CD14-positive monocyte (primary cell): ENCODE data around the gene TNRC6A. TPM values are rescaled to one million over a fixed set of nuclear protein-coding genes. Genes with fewer than 3 reads are reported as not detected.

Experiments
- DNase-seq, 3 donors: peaks; one replicate each; pipeline ENCODE4 v3.0.0-alpha.2; 2011 to 2022
- H2AFZ ChIP-seq: 2 replicates; pipeline ENCODE4 v1.6.0; 2012; ENCODE audit warnings: mild to moderate bottlenecking, low read depth, low read length, inconsistent platforms; ENCODE audit not compliant: insufficient read depth, poor library complexity, severe bottlenecking
- H3K27ac ChIP-seq, 2 donors: 1 replicate in 1 of 2; 2 replicates in 1 of 2; pipeline ENCODE4 v1.5.1; 2012 to 2013; ENCODE audit warnings: low read length in 2 of 2, control low read depth in 1 of 2, inconsistent platforms in 1 of 2, low read depth in 1 of 2, mild to moderate bottlenecking in 1 of 2
- H3K27me3 ChIP-seq, 2 donors: one replicate each; pipeline versions ENCODE4 v1.6.0 to v1.6.1; 2011 to 2013; ENCODE audit warnings: low read length in 2 of 2; ENCODE audit not compliant: control insufficient read depth in 2 of 2, insufficient read depth in 2 of 2
- H3K36me3 ChIP-seq, 2 donors: replicated peaks in 1 of 2; 1 replicate in 1 of 2; 2 replicates in 1 of 2; pipeline versions ENCODE4 v1.5.1 to v1.6.1; 2012 to 2013; ENCODE audit warnings: low read length in 2 of 2, control low read depth in 1 of 2, inconsistent platforms in 1 of 2, mild to moderate bottlenecking in 1 of 2; ENCODE audit not compliant: insufficient read depth in 2 of 2, control insufficient read depth in 1 of 2
- H3K4me1 ChIP-seq, 2 donors: 1 replicate in 1 of 2; 2 replicates in 1 of 2; pipeline versions ENCODE4 v1.5.1 to v1.6.1; 2012 to 2013; ENCODE audit warnings: low read length in 2 of 2, control low read depth in 1 of 2, inconsistent platforms in 1 of 2, mild to moderate bottlenecking in 1 of 2, moderate library complexity in 1 of 2; ENCODE audit not compliant: insufficient read depth in 2 of 2, control insufficient read depth in 1 of 2
- H3K4me2 ChIP-seq: replicated peaks from 2 replicates; pipeline ENCODE3; 2012; ENCODE audit warnings: low read length, moderate library complexity, mild to moderate bottlenecking; ENCODE audit not compliant: poor library complexity, severe bottlenecking; ENCODE audit errors: extremely low read depth
- H3K4me3 ChIP-seq, 3 experiments: fragments of 200-600 bp in 1 of 3; sonication (generic) in 1 of 3; replicated peaks in 1 of 3; 1 replicate in 2 of 3; 2 replicates in 1 of 3; pipeline ENCODE4 v1.5.1; 2011 to 2013; ENCODE audit warnings: low read length in 3 of 3, mild to moderate bottlenecking in 3 of 3, control low read depth in 2 of 3, low read depth in 2 of 3, inconsistent platforms in 1 of 3, moderate library complexity in 1 of 3
- H3K79me2 ChIP-seq: 2 replicates; pipeline ENCODE4 v1.6.0; 2012; ENCODE audit warnings: mild to moderate bottlenecking, control low read depth, inconsistent platforms, low read length, moderate library complexity; ENCODE audit not compliant: insufficient read depth
- H3K9ac ChIP-seq: 2 replicates; pipeline ENCODE4 v1.6.0; 2017; ENCODE audit warnings: low read length, mild to moderate bottlenecking; ENCODE audit not compliant: insufficient read depth, poor library complexity, severe bottlenecking
- H3K9me3 ChIP-seq, 2 donors: replicated peaks in 1 of 2; 1 replicate in 1 of 2; 2 replicates in 1 of 2; pipeline versions ENCODE4 v1.5.1 to v1.6.1; 2012 to 2013; ENCODE audit warnings: low read length in 2 of 2, control low read depth in 1 of 2; ENCODE audit not compliant: control insufficient read depth in 1 of 2, insufficient read depth in 1 of 2
- H4K20me1 ChIP-seq: 2 replicates; pipeline ENCODE4 v1.6.0; 2012; ENCODE audit warnings: mild to moderate bottlenecking, low read length, control low read depth, moderate library complexity; ENCODE audit not compliant: insufficient read depth
- H3K27ac Mint-ChIP-seq, 7 donors: one replicate each; pipeline ENCODE4 v1.8.0; 2020; ENCODE audit warnings: mild to moderate bottlenecking in 7 of 7, mixed read lengths in 7 of 7, moderate library complexity in 6 of 7, inconsistent platforms in 2 of 7
- H3K27me3 Mint-ChIP-seq, 3 donors: one replicate each; pipeline ENCODE4 v1.8.0; 2021 to 2022; ENCODE audit warnings: low read depth in 3 of 3, mild to moderate bottlenecking in 3 of 3, mixed read lengths in 3 of 3, moderate library complexity in 3 of 3, inconsistent platforms in 1 of 3
- H3K36me3 Mint-ChIP-seq, 2 donors: one replicate each; pipeline ENCODE4 v1.8.0; 2020; ENCODE audit warnings: mixed read lengths in 2 of 2, inconsistent platforms in 1 of 2, mild to moderate bottlenecking in 1 of 2
- H3K4me1 Mint-ChIP-seq: one replicate; pipeline ENCODE4 v1.8.0; 2020; ENCODE audit warnings: mild to moderate bottlenecking, mixed read lengths
- H3K4me3 Mint-ChIP-seq, 2 donors: one replicate each; pipeline ENCODE4 v1.8.0; 2020; ENCODE audit warnings: mild to moderate bottlenecking in 2 of 2, mixed read lengths in 2 of 2, moderate library complexity in 1 of 2
- H3K9me3 Mint-ChIP-seq, 7 donors: one replicate each; pipeline ENCODE4 v1.8.0; 2020 to 2022; ENCODE audit warnings: mixed read lengths in 7 of 7, mild to moderate bottlenecking in 6 of 7, moderate library complexity in 6 of 7, inconsistent platforms in 2 of 7
- WGBS: methylation state at CpG from one replicate; pipeline ENCODE4 v1.1.5; 2013; ENCODE audit warnings: missing lambda C conversion rate; ENCODE audit not compliant: insufficient coverage; 5-methylcytosine and 5-hydroxymethylcytosine counted together
- intact Hi-C, 2 donors: fragments of 100-400 bp; cut with micrococcal nuclease; formaldehyde crosslinking; loops; one replicate each; pipeline versions ENCODE4 v1.15.0 to v1.15.1; 2023
- polyA plus RNA-seq, 3 donors: library from polyadenylated mRNA; depleted of rRNA in 1 of 3; unstranded in 2 of 3; stranded (reverse) in 1 of 3; fragments of 300-500 nt in 2 of 3; fragments of >200 nt in 1 of 3; fragmentation: Illumina TruSeq in 2 of 3; gene quantifications; 1 replicate in 2 of 3; 2 replicates in 1 of 3; pipeline ENCODE4 v1.2.3, GENCODE V29; 2012 to 2021
- TF ChIP-seq, protein P1 (sequence below): fragments of 200-600 bp; IDR thresholded peaks from one replicate; pipeline ENCODE4 v1.8.0; 2022; ENCODE audit warnings: antibody characterized with exemption, mild to moderate bottlenecking

TNRC6A gene
- polyA plus RNA-seq, 3 donors: 3.3 to 36.1 (median 4.0) TPM

DNA sequence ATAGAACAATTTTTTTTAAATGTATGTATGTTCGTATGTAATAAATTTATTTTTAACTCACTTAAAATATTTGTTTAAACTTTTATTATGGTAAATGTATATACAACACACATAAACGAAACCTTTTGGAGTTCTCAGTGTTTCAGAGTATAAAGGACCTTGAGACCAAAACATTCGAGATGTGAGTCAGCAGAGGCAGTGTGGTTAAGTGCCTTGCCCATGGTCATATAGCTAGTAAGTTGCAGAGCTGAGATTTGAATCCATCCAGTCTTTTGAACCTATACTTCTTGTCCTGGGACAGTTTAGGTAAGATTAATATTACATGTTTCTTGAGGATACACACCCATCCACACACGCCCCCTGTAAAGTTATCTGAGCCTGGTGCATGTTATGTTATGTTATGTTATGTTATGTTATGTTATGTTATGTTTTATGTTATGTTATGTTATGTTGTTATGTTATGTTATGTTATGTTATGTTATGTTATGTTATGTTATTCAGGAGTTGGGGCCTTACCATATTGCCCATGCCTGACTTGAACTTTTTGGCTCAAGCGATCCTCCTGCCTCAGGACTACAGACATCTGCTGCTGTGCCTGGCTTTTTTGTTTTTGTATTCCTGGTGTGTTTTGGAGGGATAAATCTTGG is 41.8 kb downstream of the TNRC6A start:
- DNase-seq: no peak
- Histone ChIP-seq H3K36me3 (peaks cover 24 to 66% of the 10 kb centered on the region in 2 donors), H3K4me1 (no peaks in the 10 kb centered on the region), H3K27ac (no peak overlapping the region), H3K79me2 (peaks cover 37% of the 10 kb centered on the region), H3K4me2 (no peak overlapping the region), H4K20me1 (peaks cover 63% of the 10 kb centered on the region), H3K27me3 (no peaks in the 10 kb centered on the region), H3K9ac (no peak overlapping the region), H2AFZ (no peak overlapping the region), H3K9me3 (no peaks in the 10 kb centered on the region), H3K4me3 (no peak overlapping the region)
- H3K36me3 Mint-ChIP-seq: peaks cover 44 to 48% of the 10 kb centered on the region in 2 donors
- 100% methylated on average over 1 of the region's 5 CpGs for WGBS
- no peak overlapping the region for H3K4me3 Mint-ChIP-seq
- H3K9me3 Mint-ChIP-seq: no peaks in the 10 kb centered on the region
- H3K4me1 Mint-ChIP-seq: peaks cover 2% of the 10 kb centered on the region
- intact Hi-C loops: no loop called here
- no peaks in the 10 kb centered on the region for H3K27me3 Mint-ChIP-seq
- TF ChIP-seq, protein P1, sequence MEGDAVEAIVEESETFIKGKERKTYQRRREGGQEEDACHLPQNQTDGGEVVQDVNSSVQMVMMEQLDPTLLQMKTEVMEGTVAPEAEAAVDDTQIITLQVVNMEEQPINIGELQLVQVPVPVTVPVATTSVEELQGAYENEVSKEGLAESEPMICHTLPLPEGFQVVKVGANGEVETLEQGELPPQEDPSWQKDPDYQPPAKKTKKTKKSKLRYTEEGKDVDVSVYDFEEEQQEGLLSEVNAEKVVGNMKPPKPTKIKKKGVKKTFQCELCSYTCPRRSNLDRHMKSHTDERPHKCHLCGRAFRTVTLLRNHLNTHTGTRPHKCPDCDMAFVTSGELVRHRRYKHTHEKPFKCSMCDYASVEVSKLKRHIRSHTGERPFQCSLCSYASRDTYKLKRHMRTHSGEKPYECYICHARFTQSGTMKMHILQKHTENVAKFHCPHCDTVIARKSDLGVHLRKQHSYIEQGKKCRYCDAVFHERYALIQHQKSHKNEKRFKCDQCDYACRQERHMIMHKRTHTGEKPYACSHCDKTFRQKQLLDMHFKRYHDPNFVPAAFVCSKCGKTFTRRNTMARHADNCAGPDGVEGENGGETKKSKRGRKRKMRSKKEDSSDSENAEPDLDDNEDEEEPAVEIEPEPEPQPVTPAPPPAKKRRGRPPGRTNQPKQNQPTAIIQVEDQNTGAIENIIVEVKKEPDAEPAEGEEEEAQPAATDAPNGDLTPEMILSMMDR: no peak
- no peak overlapping the region for H3K27ac Mint-ChIP-seq

DNA sequence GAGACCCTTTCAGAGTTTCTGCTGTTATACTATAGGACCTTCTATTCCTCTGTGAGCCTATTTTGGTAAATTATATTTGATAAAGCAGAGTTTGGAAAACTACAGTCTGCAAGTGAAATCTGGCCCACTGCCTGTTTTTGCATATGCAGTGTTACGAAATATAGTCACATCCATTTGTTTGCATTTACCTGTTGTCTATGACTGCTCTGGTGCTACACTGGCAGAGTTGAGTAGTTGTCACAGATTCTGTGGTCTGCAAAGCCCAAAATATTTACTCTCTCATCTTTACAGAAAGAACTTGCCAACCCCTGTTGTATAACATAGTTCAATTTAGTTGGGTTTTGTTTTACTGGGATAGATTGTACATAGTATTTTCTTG is 42.3 kb downstream of the TNRC6A start:
- Histone ChIP-seq H3K9ac (no peak overlapping the region), H3K4me1 (no peaks in the 10 kb centered on the region), H4K20me1 (peaks cover 68% of the 10 kb centered on the region), H3K27ac (no peak overlapping the region), H3K36me3 (peaks cover 28 to 67% of the 10 kb centered on the region in 2 donors), H3K27me3 (no peaks in the 10 kb centered on the region), H2AFZ (no peak overlapping the region), H3K4me2 (no peak overlapping the region), H3K79me2 (peaks cover 37% of the 10 kb centered on the region), H3K9me3 (no peaks in the 10 kb centered on the region), H3K4me3 (no peak overlapping the region)
- Mint-ChIP-seq H3K9me3 (no peaks in the 10 kb centered on the region), H3K36me3 (peaks cover 43 to 52% of the 10 kb centered on the region in 2 donors), H3K27ac (no peak overlapping the region), H3K27me3 (no peaks in the 10 kb centered on the region), H3K4me1 (peaks cover 2% of the 10 kb centered on the region), H3K4me3 (no peak overlapping the region)
- WGBS: 100% methylated on average over 1 of the region's 1 CpG
- intact Hi-C loops: no loop called here
- TF ChIP-seq, protein P1: no peak
- no peak for DNase-seq
